ENCODE measurements around the gene MAP4K3.

Gene MAP4K3

DNA sequence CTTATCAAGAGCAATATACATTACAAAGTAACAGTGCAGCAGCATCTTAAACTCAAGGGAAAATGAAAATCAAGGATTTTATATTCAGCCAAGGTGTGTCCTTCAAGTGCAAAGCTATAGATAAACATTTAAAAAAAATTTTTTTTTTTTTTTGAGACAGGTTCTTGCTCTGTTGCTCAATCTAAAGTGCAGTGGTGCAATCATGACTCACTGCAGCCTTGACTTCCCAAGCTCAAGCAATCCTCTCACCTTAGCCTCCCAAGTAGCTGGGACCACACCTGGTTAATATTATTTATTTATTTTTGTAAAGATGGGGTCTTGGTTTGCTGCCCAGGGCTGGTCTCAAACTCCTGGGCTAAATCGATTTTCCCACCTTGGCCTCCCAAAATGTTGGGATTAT is 202.3 kb downstream of the MAP4K3 start:
- DNase-seq = no peak

DNA sequence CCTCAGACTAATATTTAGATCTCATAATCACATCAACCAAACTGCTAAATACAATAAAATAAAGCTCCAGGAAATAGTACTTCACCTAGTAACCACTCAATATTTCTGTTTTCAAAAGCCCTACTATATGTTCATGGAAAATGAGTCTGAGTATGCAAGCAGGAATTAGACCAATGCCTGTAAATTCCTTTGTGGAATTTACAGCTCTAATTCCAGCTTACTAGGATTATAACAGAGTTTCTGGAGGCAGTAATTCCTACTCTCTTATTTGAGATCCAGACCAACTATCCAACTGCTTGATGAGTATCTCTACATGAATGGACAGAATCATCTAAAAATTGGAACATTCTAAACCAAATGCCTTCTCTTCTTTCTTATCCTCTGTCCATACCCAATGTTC is 204.9 kb downstream of the MAP4K3 start:
- no peak for DNase-seq

DNA sequence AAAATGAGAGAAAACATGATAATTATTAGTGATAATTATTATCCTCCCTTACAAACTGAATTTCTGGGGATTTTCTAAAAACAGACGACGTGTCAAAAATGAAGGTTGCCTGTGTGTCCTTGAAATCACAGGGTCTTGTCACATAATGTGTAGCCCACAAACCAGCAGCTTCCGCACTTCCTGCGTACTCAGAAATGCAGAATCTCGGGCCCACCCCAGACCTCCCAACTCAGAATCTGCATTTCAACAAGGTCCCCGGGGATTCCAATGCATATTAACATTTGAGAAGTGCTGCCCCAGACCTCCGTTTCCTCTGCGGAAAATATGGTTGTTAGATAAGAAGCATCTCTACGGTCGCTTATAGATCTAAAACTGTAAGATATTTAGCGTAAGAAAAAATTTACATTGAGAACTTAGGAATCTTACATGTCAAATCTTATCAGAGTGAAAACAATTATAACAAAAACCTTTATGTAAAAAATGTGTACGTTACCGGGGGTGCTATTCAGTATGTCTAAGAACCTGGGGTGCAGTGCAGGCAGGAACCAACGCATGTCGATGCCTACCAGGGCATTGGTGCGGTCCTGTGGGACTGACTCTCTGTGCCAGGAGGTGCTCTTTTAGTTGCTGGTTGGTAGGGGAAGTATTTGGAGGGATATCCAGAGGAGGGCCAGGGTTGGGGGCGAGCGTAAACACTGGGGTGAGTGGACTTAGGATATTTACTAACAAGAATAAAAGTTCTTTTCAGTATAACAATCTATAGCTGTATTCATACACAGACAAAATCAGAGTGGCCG is 208.5 kb downstream of the MAP4K3 start:
- no peak for DNase-seq

DNA sequence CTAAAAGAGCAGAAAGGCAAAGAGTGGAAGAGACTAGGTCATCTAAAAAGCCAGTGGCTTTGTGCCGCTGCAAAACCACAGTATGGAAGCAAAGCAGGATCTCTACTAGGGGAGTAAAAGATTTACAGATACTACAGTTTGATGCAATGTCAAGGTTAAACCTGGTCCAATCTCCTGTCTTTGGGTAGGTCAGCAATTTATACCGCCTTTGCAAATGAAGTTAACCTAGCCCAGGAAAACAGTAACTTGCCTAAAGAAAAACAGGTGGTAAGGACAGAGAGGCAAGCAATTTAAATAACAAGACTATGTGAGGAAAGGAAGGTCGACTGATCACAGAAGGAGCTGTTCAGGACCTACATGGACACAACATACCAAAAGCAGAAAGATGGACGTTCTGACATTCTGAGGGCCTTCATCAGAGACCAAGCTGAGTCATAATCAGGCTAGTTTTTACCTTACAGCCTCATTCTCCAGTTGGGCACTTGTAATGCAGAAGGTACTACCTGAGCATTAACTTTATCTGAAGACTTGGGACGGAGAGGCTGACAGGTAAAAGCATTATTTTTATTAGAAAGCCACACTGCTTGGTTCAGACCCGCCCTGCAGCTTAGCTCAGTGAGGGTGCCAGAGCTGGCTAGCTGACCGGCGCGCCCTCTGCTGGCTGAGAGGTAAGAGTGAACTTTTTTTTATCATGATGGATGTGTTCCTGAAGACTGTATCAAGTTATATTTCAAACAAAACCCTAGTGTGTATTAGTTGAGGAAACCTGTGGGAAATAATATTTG is 209.3 kb downstream of the MAP4K3 start:
- DNase-seq = peak; percentile 51

DNA sequence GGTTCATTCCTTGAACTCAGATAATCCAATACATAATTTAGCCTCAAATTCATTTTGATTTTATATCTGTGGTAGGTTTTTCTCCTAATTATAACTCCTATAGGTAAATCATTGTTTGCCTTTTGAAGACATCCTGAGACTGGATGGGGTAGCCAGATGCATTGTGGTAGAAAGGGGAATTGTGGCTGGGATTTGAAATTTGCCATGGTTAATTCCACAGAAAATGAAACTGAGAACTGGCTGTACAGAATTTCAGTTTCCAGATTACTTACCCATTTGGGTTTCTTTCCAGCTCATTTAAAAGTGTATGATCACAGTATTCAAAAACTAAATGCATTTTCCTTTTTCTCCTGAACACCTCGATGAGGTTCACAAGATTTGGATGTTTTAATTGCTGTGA is 211.5 kb downstream of the MAP4K3 start:
- DNase-seq = no peak

DNA sequence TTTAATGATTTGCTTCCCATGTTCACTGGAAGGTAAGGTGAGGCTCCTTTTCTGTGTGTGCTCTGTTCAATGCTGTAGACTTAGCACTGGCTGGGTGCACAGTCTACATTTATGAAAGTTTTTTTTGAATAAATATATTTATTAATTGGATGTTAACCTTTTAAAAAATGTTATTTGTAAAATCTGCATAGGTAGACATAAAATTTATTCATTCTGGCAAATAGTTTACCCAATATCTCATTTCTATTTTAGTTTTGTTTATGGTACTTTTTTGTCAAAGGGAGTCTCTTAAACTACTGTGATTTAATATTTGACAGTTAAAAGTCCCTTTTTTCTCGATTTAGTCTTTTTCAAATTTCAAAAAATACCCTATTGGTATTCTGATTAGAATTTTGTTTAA is 213.2 kb downstream of the MAP4K3 start:
- no peak for DNase-seq

DNA sequence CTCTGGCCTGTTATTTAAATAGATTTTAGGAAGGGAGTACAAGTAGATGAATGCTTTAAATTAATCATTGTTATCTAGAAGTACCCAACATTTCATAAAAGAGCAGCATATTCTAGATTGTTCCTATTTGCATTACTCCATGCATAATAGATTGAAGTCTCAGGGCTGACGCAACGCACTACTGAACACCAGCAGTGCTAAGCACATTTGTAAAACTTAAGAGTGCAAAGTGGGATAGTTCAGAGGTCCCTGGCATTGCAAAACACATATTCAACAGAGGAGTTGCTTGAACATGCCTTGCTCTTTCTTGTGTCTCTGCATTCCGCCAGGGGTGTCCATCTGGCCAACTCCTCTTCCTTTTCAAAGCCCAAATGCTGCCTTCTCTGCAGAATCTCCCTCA is 215.6 kb downstream of the MAP4K3 start:
- no peak for DNase-seq

DNA sequence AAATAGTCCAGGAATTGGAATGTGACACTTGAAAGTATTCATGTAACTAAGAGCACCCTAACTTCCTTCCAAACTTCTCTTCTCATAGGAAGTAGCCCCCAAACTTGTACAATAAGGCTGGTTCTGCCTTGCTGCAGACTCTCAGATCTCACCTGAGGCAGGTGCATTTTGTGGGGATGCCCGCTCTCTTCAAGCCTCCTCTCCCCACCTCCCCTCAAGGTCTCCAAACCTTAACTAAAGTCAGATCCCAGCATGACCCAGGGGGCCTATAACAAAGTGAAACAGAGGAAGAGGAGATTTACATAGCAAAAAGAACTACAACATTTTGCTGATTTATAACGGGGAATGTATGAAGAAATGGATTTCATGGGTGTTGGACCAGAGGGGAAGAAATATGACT is 216.9 kb downstream of the MAP4K3 start:
- DNase-seq = no peak

DNA sequence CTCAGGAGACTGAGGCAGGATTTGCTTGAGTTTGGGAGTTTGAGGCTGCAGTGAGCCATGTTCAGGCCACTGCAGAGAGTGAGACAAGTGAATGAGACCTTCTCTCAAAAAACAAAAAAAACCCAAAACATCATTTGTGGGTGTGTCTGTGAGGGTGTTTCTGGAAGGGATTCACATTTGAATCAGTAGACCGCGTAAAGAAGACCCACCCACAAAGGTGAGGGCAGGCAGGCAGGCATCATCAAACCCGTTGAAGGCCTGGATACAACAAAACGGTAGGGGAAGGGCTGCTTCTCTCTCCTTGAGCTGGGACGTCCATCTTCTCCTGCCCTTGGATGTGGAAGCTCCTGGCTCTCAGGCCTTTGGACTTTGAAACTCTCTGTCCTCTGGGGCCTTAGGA is 218.7 kb downstream of the MAP4K3 start:
- no peak for DNase-seq

DNA sequence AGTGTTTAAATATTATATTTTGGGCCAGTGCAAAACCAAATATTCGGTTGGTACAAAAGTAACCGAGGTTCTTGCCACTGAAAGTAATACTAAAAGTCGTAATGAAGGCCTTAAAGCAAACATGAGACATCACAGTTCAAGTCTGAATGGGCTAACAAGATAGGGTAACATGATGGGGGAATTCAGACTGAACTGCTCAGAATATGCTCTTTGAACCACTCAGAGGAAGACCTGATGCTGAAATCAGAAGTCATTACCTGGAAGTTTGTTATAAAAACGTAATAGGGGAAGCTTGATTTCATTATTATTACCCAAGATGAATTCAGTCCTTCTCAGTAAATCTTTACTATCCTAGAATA is 219.9 kb downstream of the MAP4K3 start:
- DNase-seq = no peak

DNA sequence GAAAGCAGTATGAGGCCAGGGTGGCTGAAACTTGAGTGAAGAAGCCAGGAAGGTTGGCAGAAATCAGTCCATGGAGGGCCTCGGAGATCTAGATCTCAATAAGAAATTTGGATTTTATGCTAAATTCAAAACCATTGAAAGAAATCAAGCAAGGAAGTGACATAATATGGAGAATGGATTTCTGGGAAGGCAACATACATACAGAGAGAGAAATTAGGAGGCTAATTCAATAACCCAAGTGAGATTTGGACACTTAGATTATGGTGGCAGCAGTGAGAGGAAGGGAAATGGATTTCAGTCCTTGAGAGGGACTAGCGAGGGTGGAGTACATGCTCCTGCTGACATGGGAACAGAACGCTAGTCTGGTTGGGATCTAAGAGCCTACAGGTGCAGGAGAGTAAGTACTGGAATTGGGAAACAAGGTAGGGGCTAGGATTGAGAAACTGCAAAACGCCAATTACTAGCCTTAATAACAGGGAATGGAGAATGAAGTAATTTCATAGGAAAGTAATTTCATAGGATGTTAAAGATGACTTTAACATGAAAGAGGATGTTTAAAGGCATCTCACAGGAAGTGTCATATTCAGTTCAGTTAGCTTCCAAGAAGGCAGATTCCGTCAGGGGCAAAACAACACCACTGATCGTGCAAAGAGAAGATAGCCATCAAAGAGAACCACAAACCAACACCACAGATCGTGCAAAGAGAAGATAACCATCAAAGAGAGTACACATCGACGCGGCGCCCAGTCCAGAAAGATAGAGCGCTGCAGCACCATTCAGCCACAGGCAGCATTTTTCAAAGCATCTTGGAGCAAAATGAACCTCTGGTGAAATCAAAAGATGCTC is 220.5 kb downstream of the MAP4K3 start:
- DNase-seq = peak; percentile 31

DNA sequence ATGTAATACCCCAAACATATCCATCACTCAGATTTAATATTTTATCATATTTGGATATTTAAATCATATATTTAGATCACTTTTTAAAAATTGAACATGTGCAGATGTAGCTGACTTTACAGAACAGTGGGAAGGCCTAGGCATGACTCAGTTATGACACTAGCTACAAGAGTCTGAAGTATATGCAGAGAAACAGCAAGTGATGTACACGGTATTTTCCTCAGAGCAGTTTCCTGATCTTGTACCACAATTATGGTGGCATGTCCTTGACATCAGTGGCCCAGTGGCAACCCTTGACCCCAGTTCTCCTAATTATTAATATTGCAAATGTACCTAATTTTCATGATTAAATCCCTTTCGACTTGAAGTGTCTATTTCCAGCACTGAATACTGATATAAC is 221.5 kb downstream of the MAP4K3 start:
- no peak for DNase-seq

DNA sequence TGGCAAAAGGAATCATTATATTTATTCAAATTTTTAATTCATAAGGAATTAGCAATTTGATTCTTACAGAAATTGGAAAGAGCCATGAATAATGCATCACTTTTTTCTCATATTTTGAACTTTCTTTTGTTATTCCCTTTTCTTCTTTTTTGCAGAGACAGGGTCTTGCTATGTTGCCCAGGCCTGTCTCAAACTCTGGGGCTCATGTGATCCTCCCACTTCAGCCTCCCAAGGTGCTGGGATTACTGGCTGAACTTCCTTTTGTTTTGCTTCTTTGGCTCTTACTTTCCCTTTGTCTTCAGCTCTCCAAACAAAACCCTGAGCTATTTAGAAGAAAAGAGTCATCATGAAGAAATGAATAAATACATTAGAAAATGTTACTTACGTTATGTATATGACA is 224.1 kb downstream of the MAP4K3 start:
- DNase-seq = no peak

DNA sequence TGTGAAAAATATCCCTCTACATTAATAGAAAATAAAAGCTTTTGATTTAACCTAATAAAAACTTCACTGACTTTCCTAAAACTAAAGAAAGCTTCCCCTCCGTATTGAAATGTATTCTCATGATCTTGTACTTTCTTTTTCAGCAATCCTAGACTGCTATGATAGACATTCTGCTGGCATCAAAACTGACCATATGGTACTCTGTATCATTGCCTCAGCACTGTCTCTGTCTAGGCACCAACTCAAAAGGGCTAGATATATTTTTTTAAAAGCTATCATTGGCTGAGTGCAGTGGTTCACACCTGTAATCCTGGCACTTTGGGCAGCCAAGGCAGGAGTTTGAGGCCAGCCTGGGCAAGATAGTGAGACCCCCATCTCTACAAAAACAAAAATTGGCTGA is 226.2 kb downstream of the MAP4K3 start:
- DNase-seq = no peak

DNA sequence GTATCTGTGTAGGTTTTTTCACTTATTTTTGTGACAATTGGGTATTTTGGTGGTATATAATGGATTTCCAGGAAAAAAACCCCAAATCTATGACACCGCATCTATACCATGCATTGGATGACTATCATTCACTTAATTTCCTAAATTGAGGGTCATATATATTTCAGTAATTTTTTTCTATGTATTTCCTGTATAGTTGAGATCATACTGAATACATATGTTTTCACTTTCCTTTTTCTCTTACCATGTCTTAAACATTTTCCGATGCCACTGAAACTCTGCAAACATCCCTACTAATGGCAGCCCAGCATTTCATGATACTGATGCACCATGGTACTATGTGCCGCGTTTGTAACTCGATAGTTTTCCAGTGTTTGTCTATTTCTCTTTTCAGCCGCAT is 233.7 kb downstream of the MAP4K3 start:
- no peak for DNase-seq

DNA sequence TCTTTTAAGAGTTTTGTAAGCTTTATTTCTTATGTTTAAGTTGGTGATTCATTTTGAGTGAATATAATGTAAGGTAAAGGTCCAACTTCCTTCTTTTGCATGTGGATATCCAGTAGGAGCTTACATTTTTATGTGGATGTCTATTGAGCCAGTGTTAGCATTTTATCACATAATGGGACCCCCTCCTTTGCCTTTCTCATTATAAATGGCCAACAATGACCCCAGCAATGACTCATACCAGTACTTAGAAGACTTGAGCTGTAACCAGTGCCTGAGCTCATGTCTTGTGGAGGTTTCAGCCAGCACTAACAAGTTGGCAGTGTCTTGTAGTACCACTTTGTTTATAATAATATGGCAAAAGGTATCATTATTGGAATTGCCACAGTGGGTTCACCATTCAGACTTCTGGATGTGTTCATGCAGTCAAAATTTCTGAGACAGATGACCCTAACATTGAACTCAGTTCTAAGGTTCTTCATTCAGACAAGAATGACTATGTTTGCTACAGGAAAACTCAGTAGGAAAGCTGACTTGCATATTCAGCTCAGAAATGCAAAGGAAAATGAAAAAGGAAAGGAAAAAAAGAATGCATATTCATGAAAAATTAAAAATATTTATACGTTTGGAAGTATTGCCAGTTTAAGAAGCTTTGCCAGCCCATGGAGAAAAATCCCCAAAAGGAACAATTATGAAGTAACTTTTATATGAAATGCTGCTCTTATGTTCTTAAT is 234.3 kb downstream of the MAP4K3 start:
- no peak for DNase-seq
